IPS-NIHi7 (cell line): ENCODE data around the gene UCP2.

ENCODE experiments used
- DNase-seq: peaks from one replicate; pipeline ENCODE4 v3.0.0; 2012; ENCODE audit warnings: mixed read lengths; ENCODE audit errors: extremely low spot score

Gene UCP2

GRCh38 chr11:74010306-74011300 is 28.0 kb upstream of the UCP2 start:
- no peak for DNase-seq

GRCh38 chr11:74009675-74010305 is 27.1 kb upstream of the UCP2 start:
- DNase-seq: no peak

DNA sequence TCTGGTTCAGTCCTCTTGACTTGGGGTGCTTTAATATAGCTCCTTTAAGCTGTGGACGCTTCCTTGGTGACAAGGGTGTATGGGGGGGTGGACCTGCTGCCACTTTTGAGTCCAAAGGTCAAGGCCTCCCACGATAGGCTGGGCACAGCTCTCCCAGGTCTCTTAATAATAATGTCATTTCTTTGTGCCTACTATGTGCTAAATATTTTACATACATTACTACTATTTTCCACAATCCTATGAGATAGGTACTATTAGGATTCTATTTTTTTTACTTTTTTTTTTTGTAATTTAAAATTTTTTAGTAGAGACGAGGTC is 26.5 kb upstream of the UCP2 start:
- DNase-seq: no peak

- no peak for DNase-seq
These were observed 26.0 kb upstream of the UCP2 start, which contains the start of gene UCP3 for GRCh38 chr11:74008373-74009229. Gene UCP3, minus strand, starts transcription at chr11:74009085. Its CDS starts 2,043 bp downstream, at chr11:74007042.

DNA sequence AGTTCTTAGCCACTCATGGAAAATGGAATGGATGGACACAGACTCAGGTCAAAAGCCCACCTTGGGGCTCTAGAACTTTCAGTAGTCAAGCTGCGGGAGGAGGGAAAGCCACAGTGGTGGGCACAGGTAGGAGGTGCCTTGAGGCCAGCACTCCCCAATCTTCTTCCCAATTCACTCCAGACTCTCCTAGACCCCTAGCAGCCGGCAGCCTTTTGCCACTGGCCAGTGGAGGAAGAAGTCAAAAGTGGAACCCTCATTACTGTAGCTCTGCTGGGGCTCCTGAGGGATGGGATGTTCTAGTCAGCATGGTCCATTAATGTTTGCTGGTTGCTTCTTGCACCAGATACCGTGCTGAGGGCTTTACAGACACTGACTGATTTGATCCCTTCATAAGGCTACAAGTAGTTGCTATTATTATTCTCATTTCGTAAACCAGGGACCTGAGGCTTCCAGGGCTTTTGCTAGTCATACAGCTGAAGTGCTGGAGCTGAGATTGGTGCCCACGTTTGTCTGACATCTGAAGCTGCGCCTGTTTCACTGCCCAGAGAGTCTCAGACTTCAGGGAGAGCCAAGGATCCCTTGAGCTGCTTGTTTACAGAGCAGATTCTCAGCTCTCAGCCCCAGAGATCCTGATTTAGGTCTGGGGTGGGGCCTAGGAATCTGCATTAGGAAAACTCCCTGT is 25.2 kb upstream of the UCP2 start:
- no peak for DNase-seq

DNA sequence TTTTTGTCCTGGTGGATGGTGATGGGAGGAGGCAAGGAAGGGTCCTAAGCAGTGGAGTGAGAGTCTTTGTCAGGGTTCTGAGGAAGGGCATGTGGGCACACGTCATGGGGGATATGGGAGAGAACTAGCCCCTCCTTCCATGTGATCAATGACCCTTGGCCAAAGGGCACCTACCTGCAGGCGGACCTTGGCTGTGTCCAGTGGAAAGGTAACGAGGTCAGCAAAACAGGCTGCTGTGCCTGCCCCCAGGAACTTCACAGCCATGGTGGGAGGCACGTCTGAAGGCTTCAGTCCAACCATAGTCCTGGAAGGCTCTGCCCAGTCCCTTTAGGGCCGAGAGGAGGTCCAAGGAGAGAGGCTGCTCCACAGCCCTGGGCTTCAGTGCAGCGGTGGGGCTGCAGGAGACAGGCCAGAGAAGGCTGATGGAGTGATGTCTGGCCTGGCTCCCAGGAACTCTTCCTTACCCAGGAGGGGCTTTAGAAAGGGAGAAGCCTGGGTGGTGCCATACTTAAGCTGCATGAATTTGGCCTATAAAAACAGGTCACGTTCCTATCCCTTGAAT is 24.2 kb upstream of the UCP2 start:
- no peak for DNase-seq

- DNase-seq: no peak
These were observed 23.3 kb upstream of the UCP2 start for GRCh38 chr11:74005721-74006517.

- DNase-seq: no peak
These were observed 22.3 kb upstream of the UCP2 start for GRCh38 chr11:74004759-74005615.

DNA sequence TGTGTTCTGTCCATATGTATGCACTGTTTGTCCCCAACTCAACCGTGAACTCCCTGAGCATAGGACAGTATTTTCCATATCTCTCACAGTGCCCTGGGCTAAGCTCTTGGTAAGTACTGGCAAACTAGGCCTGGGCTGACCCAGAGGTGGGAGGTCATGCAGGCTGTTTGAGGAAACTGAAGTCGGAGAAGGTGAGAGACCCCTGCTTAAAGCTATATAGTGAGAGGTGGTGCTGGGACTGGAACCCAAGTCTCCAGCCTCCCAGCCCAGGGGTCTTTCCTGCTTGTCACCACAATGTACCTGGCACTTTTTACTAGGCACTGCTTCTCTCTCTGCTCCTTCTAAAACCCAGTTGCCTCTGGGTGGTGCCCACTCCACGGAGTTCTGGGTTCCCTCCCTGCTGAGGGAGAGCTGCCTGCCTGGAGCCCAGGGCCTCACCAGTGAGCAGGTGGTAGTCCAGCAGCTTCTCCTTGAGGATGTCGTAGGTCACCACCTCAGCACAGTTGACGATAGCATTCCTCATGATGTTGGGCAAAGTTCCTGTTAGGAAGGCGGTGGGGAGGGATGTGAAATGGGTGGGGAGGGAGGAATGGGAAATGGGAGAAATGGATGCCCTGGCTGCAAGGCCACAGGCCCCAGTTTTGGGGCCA is 21.5 kb upstream of the UCP2 start:
- DNase-seq: no peak

DNA sequence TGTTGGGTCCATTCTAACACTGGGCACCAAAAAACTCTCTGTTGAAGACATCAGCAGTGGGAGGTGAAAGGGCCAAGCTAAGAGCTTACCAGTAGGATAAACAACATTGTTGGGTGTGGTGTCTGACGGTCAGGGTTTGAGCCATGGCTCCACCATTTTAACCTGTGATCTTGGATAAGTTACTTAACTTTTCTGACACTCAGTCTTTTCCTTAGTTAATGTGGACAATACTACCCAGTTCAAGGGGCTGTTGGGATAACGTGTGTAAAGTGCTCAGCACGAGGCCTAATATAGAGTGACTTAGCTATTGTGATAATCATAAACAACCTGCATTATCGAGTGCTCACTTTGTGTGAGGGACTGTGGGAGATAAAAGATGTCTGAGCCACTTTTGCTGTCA is 20.2 kb upstream of the UCP2 start:
- no peak for DNase-seq

- DNase-seq: no peak
These were observed 19.2 kb upstream of the UCP2 start for GRCh38 chr11:74001822-74002286.

- DNase-seq: no peak
These were observed 17.9 kb upstream of the UCP2 start for GRCh38 chr11:74000307-74001133.

DNA sequence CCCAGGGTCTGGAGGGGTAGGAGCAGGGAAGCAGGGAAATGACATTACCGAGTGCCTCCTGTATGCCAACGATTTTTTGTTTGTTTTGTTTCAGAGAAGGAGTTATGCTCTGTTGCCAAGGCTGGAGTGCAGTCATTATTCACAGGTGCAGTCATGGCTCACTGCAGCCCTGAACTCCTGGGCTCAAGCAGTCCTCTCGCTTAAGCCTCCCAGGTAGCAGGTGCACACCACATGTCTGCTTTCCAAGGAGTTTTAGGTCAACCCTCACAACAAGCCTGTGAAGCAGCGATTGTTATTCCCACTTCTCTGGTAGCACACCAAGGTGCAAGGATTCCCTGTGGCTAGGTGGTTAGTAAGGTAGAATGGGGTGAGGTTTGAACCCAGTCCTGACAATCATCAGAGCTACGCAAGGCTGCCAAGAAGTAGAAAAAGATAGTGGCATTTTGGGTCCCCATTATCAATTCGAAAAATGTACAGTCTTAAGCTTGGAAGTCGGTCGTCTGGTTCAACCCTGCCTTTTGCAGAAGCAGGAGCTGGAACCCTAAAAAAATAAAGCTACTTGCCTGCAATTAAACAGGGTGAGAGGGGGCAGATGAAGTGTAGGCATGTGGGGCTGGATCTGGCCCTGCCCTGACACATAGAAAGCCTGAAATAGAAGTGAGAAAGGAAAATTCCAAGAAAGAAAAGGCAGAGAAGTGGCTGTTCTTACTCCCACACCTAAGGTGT is 17.1 kb upstream of the UCP2 start:
- no peak for DNase-seq

GRCh38 chr11:73998846-73999575 is 16.4 kb upstream of the UCP2 start:
- DNase-seq: no peak

DNA sequence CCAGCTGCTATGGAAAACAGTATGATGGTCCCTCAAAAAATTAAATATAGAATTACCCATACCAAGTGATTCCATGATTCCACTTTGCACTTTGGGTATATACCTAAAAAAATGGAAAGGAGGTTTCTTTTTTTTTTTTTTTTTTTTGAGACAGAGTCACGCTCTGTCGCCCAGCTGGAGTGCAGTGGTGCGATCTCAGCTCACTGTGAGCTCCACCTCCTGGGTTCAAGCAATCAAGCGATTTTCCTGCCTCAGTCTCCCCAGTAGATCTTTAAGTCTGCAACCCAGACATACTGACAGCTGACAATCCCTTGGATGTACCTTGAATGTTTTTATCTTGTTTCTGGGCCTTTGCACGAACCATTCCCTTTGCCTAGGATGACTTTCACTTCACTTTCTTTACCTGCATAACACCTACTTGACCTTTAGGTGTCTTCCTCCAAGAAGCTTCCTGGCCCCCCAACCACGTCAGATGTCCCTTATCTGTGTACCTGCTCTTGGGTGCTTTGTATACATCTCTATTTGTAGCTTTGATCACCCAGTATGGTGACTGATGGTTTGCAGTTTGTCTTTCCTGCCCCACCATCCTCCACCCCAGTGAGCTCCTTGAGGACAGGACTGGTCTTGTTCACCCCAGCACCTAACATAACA is 14.6 kb upstream of the UCP2 start:
- DNase-seq: no peak

DNA sequence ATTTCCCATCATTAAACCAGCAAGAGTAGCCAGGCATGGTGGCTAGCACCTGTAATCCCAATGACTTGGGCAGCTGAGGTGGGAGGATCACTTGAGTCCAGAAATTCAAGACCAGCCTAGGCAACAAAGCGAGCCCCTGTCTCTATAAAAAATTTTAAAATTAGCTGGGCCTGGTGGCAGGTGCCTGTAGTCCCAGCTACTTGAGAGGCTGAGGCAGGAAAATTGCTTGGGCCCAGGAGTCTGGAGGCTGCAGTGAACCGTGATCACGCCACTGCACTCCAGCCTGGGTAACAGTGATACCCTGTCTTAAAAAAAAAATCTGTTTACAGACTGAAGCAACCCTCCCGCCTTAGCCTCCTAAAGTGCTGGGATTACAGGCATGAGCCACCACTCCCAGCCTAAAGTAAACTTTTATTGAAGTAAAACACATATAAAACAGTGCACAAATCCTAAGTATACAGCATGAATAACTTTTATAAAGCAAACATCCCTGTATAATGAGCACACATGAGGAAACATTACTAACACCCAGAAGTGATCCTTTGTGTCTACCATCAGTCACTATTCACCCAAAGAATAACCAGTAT is 13.6 kb upstream of the UCP2 start:
- no peak for DNase-seq
